ENCODE data around the gene DOCK6.

- TF ChIP-seq ZBTB26 (tag by site-specific recombination; optimal IDR thresholded peaks at IDR 0.05) (no peak), PRDM4 (tag by site-specific recombination; IDR thresholded peaks at IDR 0.05) (no peak), CTCF (tag by site-specific recombination; IDR thresholded peaks at IDR 0.05) (no peak), ZIC2 (tag by site-specific recombination; IDR thresholded peaks at IDR 0.05) (no peak), TRIM28 (IDR thresholded peaks at IDR 0.05; ENCODE audit: borderline replicate concordance, low read length) (no peak), ZNF560 (tag by site-specific recombination; IDR thresholded peaks at IDR 0.05; ENCODE audit: borderline replicate concordance) (no peak), ZBTB11 (tag by site-specific recombination; conservative IDR thresholded peaks at IDR 0.05; ENCODE audit: low read depth) (no peak), PRDM2 (tag by site-specific recombination; IDR thresholded peaks at IDR 0.05; ENCODE audit: borderline replicate concordance) (no peak), YY1 (tag by site-specific recombination; IDR thresholded peaks at IDR 0.05) (no peak), ZNF510 (tag by site-specific recombination; IDR thresholded peaks at IDR 0.05; ENCODE audit: insufficient replicate concordance) (no peak), ZNF792 (tag by site-specific recombination; IDR thresholded peaks at IDR 0.05) (no peak), ZNF488 (tag by site-specific recombination; IDR thresholded peaks at IDR 0.05) (no peak), ZNF449 (tag by site-specific recombination; IDR thresholded peaks at IDR 0.05) (no peak)
Measured at GRCh38 chr19:11198175-11198534, 64.2 kb downstream of the DOCK6 start.
